Measurements from ENCODE around the gene SPNS1.

SPNS1 gene

DNA sequence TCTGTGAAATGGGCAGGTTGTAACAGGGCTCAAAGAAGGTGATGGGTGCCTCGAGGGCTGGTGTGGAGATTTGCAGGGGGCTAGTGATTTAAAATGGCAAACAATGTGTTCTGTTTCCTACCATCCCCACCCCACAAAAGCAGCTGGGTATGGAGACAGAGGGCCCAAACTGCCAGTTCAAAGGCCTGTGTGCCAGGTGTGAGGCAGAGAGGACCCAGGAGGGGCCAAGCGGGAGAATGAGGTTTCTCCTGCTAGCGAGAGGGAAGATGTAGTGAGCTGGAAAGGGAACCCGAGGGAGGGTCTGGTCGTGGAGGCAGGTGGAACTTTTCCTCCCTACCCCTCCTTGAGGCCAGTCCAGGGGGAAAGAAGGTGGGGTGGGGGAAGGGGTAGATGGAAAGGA, 49.7 kb downstream of the SPNS1 start:
- H3K27ac ChIP-seq (replicated peaks): no peak overlapping the region
- no peak overlapping the region for H3K4me3 ChIP-seq (replicated peaks; ENCODE audit: insufficient read depth, low read length)
- TF ChIP-seq, protein P1, sequence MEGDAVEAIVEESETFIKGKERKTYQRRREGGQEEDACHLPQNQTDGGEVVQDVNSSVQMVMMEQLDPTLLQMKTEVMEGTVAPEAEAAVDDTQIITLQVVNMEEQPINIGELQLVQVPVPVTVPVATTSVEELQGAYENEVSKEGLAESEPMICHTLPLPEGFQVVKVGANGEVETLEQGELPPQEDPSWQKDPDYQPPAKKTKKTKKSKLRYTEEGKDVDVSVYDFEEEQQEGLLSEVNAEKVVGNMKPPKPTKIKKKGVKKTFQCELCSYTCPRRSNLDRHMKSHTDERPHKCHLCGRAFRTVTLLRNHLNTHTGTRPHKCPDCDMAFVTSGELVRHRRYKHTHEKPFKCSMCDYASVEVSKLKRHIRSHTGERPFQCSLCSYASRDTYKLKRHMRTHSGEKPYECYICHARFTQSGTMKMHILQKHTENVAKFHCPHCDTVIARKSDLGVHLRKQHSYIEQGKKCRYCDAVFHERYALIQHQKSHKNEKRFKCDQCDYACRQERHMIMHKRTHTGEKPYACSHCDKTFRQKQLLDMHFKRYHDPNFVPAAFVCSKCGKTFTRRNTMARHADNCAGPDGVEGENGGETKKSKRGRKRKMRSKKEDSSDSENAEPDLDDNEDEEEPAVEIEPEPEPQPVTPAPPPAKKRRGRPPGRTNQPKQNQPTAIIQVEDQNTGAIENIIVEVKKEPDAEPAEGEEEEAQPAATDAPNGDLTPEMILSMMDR (IDR thresholded peaks at IDR 0.05; ENCODE audit: insufficient read depth, low read length): no peak
- no peak for TF ChIP-seq POLR2AphosphoS5 (IDR thresholded peaks at IDR 0.05; ENCODE audit: low read depth)
- TF ChIP-seq, protein P2, sequence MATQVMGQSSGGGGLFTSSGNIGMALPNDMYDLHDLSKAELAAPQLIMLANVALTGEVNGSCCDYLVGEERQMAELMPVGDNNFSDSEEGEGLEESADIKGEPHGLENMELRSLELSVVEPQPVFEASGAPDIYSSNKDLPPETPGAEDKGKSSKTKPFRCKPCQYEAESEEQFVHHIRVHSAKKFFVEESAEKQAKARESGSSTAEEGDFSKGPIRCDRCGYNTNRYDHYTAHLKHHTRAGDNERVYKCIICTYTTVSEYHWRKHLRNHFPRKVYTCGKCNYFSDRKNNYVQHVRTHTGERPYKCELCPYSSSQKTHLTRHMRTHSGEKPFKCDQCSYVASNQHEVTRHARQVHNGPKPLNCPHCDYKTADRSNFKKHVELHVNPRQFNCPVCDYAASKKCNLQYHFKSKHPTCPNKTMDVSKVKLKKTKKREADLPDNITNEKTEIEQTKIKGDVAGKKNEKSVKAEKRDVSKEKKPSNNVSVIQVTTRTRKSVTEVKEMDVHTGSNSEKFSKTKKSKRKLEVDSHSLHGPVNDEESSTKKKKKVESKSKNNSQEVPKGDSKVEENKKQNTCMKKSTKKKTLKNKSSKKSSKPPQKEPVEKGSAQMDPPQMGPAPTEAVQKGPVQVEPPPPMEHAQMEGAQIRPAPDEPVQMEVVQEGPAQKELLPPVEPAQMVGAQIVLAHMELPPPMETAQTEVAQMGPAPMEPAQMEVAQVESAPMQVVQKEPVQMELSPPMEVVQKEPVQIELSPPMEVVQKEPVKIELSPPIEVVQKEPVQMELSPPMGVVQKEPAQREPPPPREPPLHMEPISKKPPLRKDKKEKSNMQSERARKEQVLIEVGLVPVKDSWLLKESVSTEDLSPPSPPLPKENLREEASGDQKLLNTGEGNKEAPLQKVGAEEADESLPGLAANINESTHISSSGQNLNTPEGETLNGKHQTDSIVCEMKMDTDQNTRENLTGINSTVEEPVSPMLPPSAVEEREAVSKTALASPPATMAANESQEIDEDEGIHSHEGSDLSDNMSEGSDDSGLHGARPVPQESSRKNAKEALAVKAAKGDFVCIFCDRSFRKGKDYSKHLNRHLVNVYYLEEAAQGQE (IDR thresholded peaks at IDR 0.05; ENCODE audit: insufficient replicate concordance, low read depth): no peak
- TF ChIP-seq SPI1 (IDR thresholded peaks at IDR 0.05; ENCODE audit: borderline replicate concordance, low read depth): no peak
- TF ChIP-seq GABPA (IDR thresholded peaks at IDR 0.05; ENCODE audit: low read depth): no peak
- DNase-seq (ENCODE audit: low read depth in 1 of 2, low spot score in 1 of 2): no peak
- H3K27me3 ChIP-seq (ENCODE audit: insufficient read depth, poor library complexity, severe bottlenecking): no peaks in the 10 kb centered on the region

DNA sequence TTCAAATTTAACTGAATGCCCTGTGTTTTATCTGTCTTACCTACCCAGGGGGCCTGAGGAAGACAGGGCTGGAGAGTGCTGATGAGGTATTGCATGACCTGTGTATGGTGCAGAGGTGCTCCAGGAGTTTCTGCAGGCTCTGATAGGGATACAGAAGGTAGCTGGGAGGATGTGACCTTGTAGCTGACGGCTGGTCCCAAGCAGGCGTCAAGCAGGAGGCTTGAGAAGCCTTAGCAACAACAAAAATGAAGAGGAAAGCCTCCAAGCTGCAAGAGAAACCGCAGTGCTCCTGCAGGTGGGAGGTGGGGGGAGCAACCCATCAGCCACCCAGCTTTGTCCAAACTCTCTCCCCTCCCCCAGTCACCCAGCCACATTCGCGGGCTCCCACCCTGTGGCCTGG, 50.6 kb downstream of the SPNS1 start:
- Histone ChIP-seq H3K27ac (replicated peaks) (no peak overlapping the region), H3K27me3 (ENCODE audit: insufficient read depth, poor library complexity, severe bottlenecking) (no peaks in the 10 kb centered on the region), H3K4me3 (replicated peaks; ENCODE audit: insufficient read depth, low read length) (no peak overlapping the region)
- TF ChIP-seq GABPA (IDR thresholded peaks at IDR 0.05; ENCODE audit: low read depth) (no peak), SPI1 (IDR thresholded peaks at IDR 0.05; ENCODE audit: borderline replicate concordance, low read depth) (no peak), POLR2AphosphoS5 (IDR thresholded peaks at IDR 0.05; ENCODE audit: low read depth) (no peak)
- TF ChIP-seq, protein P2 (IDR thresholded peaks at IDR 0.05; ENCODE audit: insufficient replicate concordance, low read depth): no peak
- TF ChIP-seq, protein P1 (IDR thresholded peaks at IDR 0.05; ENCODE audit: insufficient read depth, low read length): no peak
- DNase-seq (ENCODE audit: low read depth in 1 of 2, low spot score in 1 of 2): no peak

DNA sequence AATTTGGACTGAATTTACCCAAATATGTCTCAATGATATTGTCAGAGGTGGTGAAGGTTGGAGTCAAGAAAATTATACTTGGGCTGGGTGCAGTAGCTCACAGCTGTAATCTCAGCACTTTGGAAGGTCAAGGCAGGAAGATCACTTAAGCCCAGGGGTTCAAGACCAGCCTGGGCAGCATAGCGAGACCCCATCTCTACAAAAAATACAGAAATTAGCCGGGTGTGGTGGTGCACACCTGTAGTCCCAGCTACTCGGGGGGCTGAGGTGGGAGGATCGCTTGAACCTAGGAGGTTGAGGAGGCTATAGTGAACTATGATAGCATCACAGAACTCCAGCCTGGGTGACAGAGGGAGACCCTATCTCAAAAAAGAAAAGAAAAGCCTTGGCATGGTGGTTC, 51.2 kb downstream of the SPNS1 start:
- TF ChIP-seq, protein P2 (IDR thresholded peaks at IDR 0.05; ENCODE audit: insufficient replicate concordance, low read depth): no peak
- no peak for DNase-seq (ENCODE audit: low read depth in 1 of 2, low spot score in 1 of 2)
- H3K4me3 ChIP-seq (replicated peaks; ENCODE audit: insufficient read depth, low read length): no peak overlapping the region
- no peak overlapping the region for H3K27ac ChIP-seq (replicated peaks)
- no peaks in the 10 kb centered on the region for H3K27me3 ChIP-seq (ENCODE audit: insufficient read depth, poor library complexity, severe bottlenecking)
